CD4-positive, alpha-beta T cell (primary cell): ENCODE data around the gene RNF207. TPM values are rescaled to one million over a fixed set of nuclear protein-coding genes. Genes with fewer than 3 reads are reported as not detected.

Source experiments
- ATAC-seq: fragments of 200-7000 bp; cut with Tn5 transposase; one replicate; pipeline ENCODE4 v1.10.0; 2022; ENCODE audit warnings: mild to moderate bottlenecking; ENCODE audit not compliant: poor library complexity
- CTCF ChIA-PET: fragments of 350-600 bp; sonication (Branson Sonifier 250); formaldehyde crosslinking; loops from one replicate; lab custom pipeline; 2021; ENCODE audit warnings: antibody characterized with exemption, inconsistent platforms; lab: Charles Lee
- POLR2A ChIA-PET: fragments of 350-600 bp; sonication (Branson Sonifier 250); formaldehyde crosslinking; loops from one replicate; lab custom pipeline; 2021; ENCODE audit warnings: antibody characterized with exemption, inconsistent platforms; lab: Charles Lee
- DNase-seq, 14 experiments: peaks; one replicate each; pipeline ENCODE4 v3.0.0-alpha.2; 2013 to 2020; ENCODE audit warnings: mixed read lengths in 2 of 14
- H3K27ac ChIP-seq, 2 donors: one replicate each; pipeline versions ENCODE4 v1.5.1 to v1.7.0; 2013; ENCODE audit warnings: low read length in 2 of 2, low read depth in 1 of 2, mild to moderate bottlenecking in 1 of 2
- H3K27me3 ChIP-seq, 2 experiments: 1 replicate in 1 of 2; 2 replicates in 1 of 2; pipeline versions ENCODE4 v1.6.1 to v1.7.0; 2013; ENCODE audit warnings: low read length in 2 of 2, control low read depth in 1 of 2, mild to moderate bottlenecking in 1 of 2, moderate library complexity in 1 of 2; ENCODE audit not compliant: insufficient read depth in 2 of 2, control insufficient read depth in 1 of 2
- H3K36me3 ChIP-seq: one replicate; pipeline ENCODE4 v1.6.1; 2013; ENCODE audit warnings: low read length, control low read depth; ENCODE audit not compliant: insufficient read depth
- H3K4me1 ChIP-seq: one replicate; pipeline ENCODE4 v1.6.1; 2013; ENCODE audit warnings: low read length, control low read depth; ENCODE audit not compliant: insufficient read depth
- H3K4me3 ChIP-seq: one replicate; pipeline ENCODE4 v1.5.1; 2013; ENCODE audit warnings: mild to moderate bottlenecking, low read length, moderate library complexity
- H3K9me3 ChIP-seq, 2 experiments: 1 replicate in 1 of 2; 2 replicates in 1 of 2; pipeline versions ENCODE4 v1.6.1 to v1.7.0; 2013; ENCODE audit warnings: low read length in 2 of 2, mild to moderate bottlenecking in 2 of 2, control low read depth in 1 of 2, moderate library complexity in 1 of 2; ENCODE audit not compliant: control insufficient read depth in 1 of 2, insufficient read depth in 1 of 2
- H3K27ac Mint-ChIP-seq: one replicate; pipeline ENCODE4 v1.8.0; 2020; ENCODE audit warnings: mixed read lengths
- H3K27me3 Mint-ChIP-seq: one replicate; pipeline ENCODE4 v1.8.0; 2021; ENCODE audit warnings: mixed read lengths
- H3K36me3 Mint-ChIP-seq: one replicate; pipeline ENCODE4 v1.8.0; 2021; ENCODE audit warnings: low read depth, mixed read lengths
- H3K4me1 Mint-ChIP-seq: one replicate; pipeline ENCODE4 v1.8.0; 2021; ENCODE audit warnings: low read depth, mixed read lengths
- H3K4me3 Mint-ChIP-seq: one replicate; pipeline ENCODE4 v1.8.0; 2020; ENCODE audit warnings: mild to moderate bottlenecking, mixed read lengths
- H3K9me3 Mint-ChIP-seq: one replicate; pipeline ENCODE4 v1.8.0; 2020; ENCODE audit warnings: mixed read lengths
- intact Hi-C, 2 experiments: fragments of 100-400 bp; cut with DNase I in 1 of 2; cut with micrococcal nuclease in 1 of 2; formaldehyde crosslinking; loops; one replicate each; pipeline versions ENCODE4 v1.15.1 to v1.9.0; 2023 to 2025; cut with DNase I, micrococcal nuclease
- total RNA-seq, 174 experiments: library from RNA in 2 of 174; stranded (reverse) in 2 of 174; gene quantifications; one replicate each; pipeline ENCODE4 v1.2.3 and lab custom pipeline; 2021 to 2026
- TF ChIP-seq, protein P1 (sequence below): fragments of 200-600 bp; IDR thresholded peaks from one replicate; pipeline ENCODE4 v1.8.0; 2022; ENCODE audit warnings: antibody characterized with exemption, mild to moderate bottlenecking

The RNF207 gene
- total RNA-seq, 2 experiments from 2014 or later, result 5.4 to 6.8 TPM

DNA sequence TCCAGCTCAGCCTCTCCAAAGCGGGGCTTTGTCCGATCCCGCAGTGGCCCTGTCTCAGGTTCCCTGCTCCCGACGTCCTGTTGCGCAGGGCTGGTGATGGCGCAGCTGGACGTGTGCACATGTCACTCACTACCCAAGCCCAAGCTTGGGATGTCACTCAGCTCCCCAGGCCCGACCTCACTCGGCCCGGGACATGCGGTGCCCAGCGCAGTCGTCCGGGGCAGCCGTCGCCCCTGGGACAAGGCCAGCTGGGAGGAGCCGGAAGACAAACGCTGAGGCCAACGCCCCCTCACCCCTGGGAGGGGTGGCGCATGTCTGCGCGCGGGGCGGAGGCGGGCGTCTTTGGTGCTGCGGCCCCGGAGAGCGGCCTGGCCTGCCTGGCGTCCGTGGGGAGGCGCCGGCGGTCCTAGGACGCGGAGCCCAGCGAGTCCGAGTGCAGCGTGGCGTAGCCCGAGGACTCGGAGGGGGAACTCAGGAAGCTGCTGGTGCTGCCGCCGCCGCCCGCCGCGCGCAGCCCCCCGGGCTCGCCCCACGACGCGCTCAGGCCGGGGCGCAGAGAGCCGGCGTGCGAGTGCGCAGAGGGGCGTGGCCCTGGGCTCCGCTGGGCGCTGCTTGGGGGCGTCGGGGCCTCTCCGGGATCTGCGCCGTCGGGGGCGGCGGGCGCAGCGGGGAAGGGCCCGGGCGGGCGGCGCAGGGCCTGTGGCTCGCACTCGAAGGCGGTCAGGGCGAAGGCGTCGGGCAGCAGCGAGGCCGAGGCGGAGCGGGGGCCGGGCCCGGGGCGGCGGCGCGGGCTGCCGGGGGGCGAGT lies 43.2 kb downstream of the RNF207 start:
- ChIA-PET CTCF (no interaction called here), POLR2A (no interaction called here)
- intact Hi-C loops, result loop anchor here (5.0 kb wide), 2 partner anchors 142 to 737 kb away; no protein-coding TSS in a partner anchor
- Mint-ChIP-seq H3K27me3 (peaks cover 61% of the 10 kb centered on the region), H3K27ac (no peak overlapping the region), H3K36me3 (no peaks in the 10 kb centered on the region), H3K4me3 (no peak overlapping the region), H3K9me3 (no peaks in the 10 kb centered on the region), H3K4me1 (peaks cover 15% of the 10 kb centered on the region)
- ATAC-seq, result no peak
- H3K27me3 ChIP-seq, result peaks cover 53 to 63% of the 10 kb centered on the region in 2 experiments
- no peak for DNase-seq
- peaks cover 0 to 12% of the 10 kb centered on the region in 2 experiments for H3K9me3 ChIP-seq
- TF ChIP-seq, protein P1, sequence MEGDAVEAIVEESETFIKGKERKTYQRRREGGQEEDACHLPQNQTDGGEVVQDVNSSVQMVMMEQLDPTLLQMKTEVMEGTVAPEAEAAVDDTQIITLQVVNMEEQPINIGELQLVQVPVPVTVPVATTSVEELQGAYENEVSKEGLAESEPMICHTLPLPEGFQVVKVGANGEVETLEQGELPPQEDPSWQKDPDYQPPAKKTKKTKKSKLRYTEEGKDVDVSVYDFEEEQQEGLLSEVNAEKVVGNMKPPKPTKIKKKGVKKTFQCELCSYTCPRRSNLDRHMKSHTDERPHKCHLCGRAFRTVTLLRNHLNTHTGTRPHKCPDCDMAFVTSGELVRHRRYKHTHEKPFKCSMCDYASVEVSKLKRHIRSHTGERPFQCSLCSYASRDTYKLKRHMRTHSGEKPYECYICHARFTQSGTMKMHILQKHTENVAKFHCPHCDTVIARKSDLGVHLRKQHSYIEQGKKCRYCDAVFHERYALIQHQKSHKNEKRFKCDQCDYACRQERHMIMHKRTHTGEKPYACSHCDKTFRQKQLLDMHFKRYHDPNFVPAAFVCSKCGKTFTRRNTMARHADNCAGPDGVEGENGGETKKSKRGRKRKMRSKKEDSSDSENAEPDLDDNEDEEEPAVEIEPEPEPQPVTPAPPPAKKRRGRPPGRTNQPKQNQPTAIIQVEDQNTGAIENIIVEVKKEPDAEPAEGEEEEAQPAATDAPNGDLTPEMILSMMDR, result no peak
- no peaks in the 10 kb centered on the region for H3K36me3 ChIP-seq
- H3K4me1 ChIP-seq, result peaks cover 28% of the 10 kb centered on the region
- no peak overlapping the region for H3K4me3 ChIP-seq
- no peak overlapping the region for H3K27ac ChIP-seq

DNA sequence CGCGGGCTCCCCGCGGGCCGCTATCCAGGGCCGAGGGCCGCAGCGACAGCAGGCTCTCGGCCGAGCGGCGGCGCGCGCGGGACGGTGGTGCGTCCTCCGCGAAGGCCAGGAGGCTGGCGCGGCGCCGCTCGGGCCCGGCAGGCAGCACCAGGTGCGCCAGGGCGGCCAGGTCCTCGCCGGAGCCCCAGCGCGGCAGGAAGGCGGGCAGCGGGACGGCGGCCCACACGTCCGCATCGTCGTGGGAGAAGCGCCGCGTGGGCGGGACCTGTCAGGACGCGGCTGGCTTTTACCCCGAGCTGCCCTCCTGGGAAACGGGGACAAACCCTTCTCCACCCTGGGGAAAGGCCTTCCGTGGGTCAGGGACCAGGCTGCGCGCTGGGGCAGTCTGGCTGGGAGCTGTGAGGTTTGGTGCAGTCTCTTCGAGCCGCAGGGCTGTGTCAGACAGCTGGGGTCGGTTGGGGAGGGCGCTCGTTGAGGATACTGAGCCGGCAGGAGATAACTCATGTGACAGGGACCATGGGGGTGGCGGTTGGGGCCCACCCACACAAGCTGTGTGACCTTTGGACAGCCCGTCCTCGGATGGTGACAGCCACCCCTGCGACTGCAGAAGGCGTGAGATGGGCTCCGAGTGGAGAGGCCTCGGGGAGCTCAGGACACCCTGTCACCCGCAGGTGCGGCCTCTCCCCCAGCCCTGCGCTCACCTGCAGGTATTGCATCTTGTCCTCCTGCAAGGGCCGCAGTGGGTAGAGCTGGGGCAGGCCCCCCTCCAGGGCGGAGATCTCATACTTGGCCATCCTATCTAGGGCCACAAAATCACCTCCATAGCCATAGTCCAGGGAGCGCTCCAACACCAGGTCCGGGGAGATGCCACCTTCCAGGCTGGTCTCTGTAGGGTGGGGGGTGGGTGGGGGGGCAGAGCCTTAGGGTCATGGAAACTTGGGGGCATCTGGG lies 44.1 kb downstream of the RNF207 start:
- peaks cover 53% of the 10 kb centered on the region for H3K27me3 Mint-ChIP-seq

DNA sequence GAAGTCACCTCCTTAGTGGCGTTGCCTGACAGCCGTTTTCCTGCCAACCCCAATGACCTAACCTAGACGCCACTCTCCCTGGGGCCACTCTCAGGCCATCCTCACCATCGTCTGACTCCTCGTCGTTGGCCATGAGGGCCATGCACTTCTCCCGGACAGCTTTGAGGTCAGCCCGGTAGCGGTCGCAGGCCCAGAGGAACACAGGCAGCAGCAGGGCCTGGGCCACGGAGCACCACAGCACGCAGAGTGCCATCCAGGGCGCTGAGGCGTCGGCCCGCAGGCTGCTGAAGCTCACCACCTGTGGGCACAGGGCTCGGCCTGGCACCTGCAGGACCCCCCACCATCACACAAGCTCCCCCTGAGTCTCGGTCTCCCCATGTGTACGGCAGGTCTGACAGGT lies 45.3 kb downstream of the RNF207 start:
- ATAC-seq, result no peak
- H3K4me1 Mint-ChIP-seq, result peaks cover 12% of the 10 kb centered on the region
- no peaks in the 10 kb centered on the region for H3K9me3 Mint-ChIP-seq

More for the DNA sequence above, 44.1 kb downstream of the RNF207 start:
- Mint-ChIP-seq H3K4me1 (peaks cover 15% of the 10 kb centered on the region), H3K9me3 (no peaks in the 10 kb centered on the region), H3K27ac (no peak overlapping the region), H3K4me3 (no peak overlapping the region), H3K36me3 (no peaks in the 10 kb centered on the region)
- ChIA-PET POLR2A (no interaction called here), CTCF (no interaction called here)
- ATAC-seq, result no peak
- DNase-seq, result no peak
- H3K4me1 ChIP-seq, result peaks cover 24% of the 10 kb centered on the region
- no peak overlapping the region for H3K4me3 ChIP-seq
- intact Hi-C loops, result loop anchor here (5.0 kb wide), 2 partner anchors 143 to 738 kb away; no protein-coding TSS in a partner anchor
- no peak overlapping the region for H3K27ac ChIP-seq
- no peaks in the 10 kb centered on the region for H3K36me3 ChIP-seq
- peaks cover 0 to 11% of the 10 kb centered on the region in 2 experiments for H3K9me3 ChIP-seq
- TF ChIP-seq, protein P1, result no peak
- peaks cover 47 to 57% of the 10 kb centered on the region in 2 experiments for H3K27me3 ChIP-seq

More for the DNA sequence above, 45.3 kb downstream of the RNF207 start:
- ChIA-PET CTCF (no interaction called here), POLR2A (no interaction called here)
- no peak for DNase-seq
- no peak overlapping the region for H3K4me3 Mint-ChIP-seq
- peaks cover 11% of the 10 kb centered on the region for H3K4me1 ChIP-seq
- TF ChIP-seq, protein P1, result no peak
- H3K9me3 ChIP-seq, result peaks cover 0 to 7% of the 10 kb centered on the region in 2 experiments
- no peak overlapping the region for H3K27ac Mint-ChIP-seq
- no peak overlapping the region for H3K27ac ChIP-seq
- no peaks in the 10 kb centered on the region for H3K36me3 ChIP-seq
- H3K27me3 Mint-ChIP-seq, result peaks cover 49% of the 10 kb centered on the region
- peaks cover 39 to 45% of the 10 kb centered on the region in 2 experiments for H3K27me3 ChIP-seq
- no peaks in the 10 kb centered on the region for H3K36me3 Mint-ChIP-seq
- intact Hi-C loops, result no loop called here
- no peak overlapping the region for H3K4me3 ChIP-seq
